Right lobe of liver (tissue), 6 donors: Measurements from ENCODE around the gene IL12A. TPM values are rescaled to one million over a fixed set of nuclear protein-coding genes. Genes with fewer than 3 reads are reported as not detected.

Source experiments
- ATAC-seq, 4 donors: fragments of 200-7000 bp; cut with Tn5 transposase; one replicate each; pipeline ENCODE4 v1.9.1; 2020; ENCODE audit warnings: mild to moderate bottlenecking in 4 of 4, moderate library complexity in 4 of 4
- DNase-seq, 3 donors: peaks; one replicate each; pipeline ENCODE4 v3.0.0-alpha.2; 2020
- H3K27ac ChIP-seq, 3 donors: fragments of 200-600 bp; one replicate each; pipeline ENCODE4 v1.8.0; 2022
- H3K27me3 ChIP-seq, 2 donors: fragments of 200-600 bp; one replicate each; pipeline ENCODE4 v1.8.0; 2022
- H3K36me3 ChIP-seq, 4 donors: fragments of 200-600 bp; sonication (generic) in 1 of 4; one replicate each; pipeline versions ENCODE4 v1.5.1 to v1.8.0; 2017 to 2022; ENCODE audit warnings: control low read depth in 1 of 4
- H3K4me1 ChIP-seq, 4 donors: fragments of 200-600 bp; sonication (generic) in 1 of 4; one replicate each; pipeline versions ENCODE4 v1.5.1 to v1.8.0; 2017 to 2022; ENCODE audit warnings: control low read depth in 1 of 4
- H3K4me3 ChIP-seq, 3 donors: fragments of 200-600 bp; one replicate each; pipeline ENCODE4 v1.8.0; 2022
- H3K9me3 ChIP-seq, 4 donors: fragments of 200-600 bp; sonication (generic) in 1 of 4; one replicate each; pipeline versions ENCODE4 v1.5.1 to v1.8.0; 2017 to 2022; ENCODE audit warnings: control low read depth in 1 of 4
- CTCF ChIP-seq, 4 donors: fragments of 200-600 bp in 3 of 4; fragments of 450-650 bp in 1 of 4; IDR thresholded peaks; one replicate each; pipeline versions ENCODE4 v1.5.1 to v1.8.0; 2016 to 2022; ENCODE audit warnings: antibody characterized with exemption in 4 of 4, mild to moderate bottlenecking in 2 of 4
- POLR2A ChIP-seq: fragments of 450-650 bp; IDR thresholded peaks from one replicate; pipeline ENCODE4 v1.6.1; 2017; ENCODE audit warnings: antibody characterized with exemption, mild to moderate bottlenecking
- WGBS: methylation state at CpG from one replicate; pipeline ENCODE4 v1.1.6; 2018; ENCODE audit warnings: low coverage, low lambda C conversion rate; ENCODE audit not compliant: insufficient coverage; ENCODE audit errors: missing lambda C conversion rate; 5-methylcytosine and 5-hydroxymethylcytosine counted together
- intact Hi-C, 2 donors: fragments of 100-400 bp; cut with DNase I; formaldehyde crosslinking; loops; one replicate each; pipeline versions ENCODE4 v1.11.2 to v1.14.1; 2022
- total RNA-seq, 6 experiments: library from RNA; depleted of rRNA in 2 of 6; stranded (reverse); fragments of >200 nt in 2 of 6; fragmentation: NEBNext Ultra II Directional in 3 of 6; extraction: Animal tissue kit (Norgen Biotek cat#: 25700) in 3 of 6; gene quantifications; one replicate each; pipeline versions ENCODE4 v1.1.0 to v1.2.4, GENCODE V29; 2016 to 2023
- donor health status: DM: no; HTN: yes; CAD: no.
- donor health status: DM: no; HTN: no; CAD: no.
- donor health status: DM: no; HTN: no; CAD: no.
- donor health status: DM: no; HTN: yes; CAD: no.
- donor health status: DM: no; HTN: yes; CAD: no.

Gene IL12A
- total RNA-seq, 6 experiments from 2014 or later = 0.55 TPM; not detected in 5

GRCh38 chr3:160027541-160028195, 39.0 kb downstream of the IL12A start:
- Histone ChIP-seq H3K27me3 (no peaks in the 10 kb centered on the region), H3K27ac (no peak overlapping the region), H3K9me3 (no peaks in the 10 kb centered on the region), H3K4me1 (no peaks in the 10 kb centered on the region), H3K4me3 (no peak overlapping the region), H3K36me3 (no peaks in the 10 kb centered on the region)
- ATAC-seq (no peak), DNase-seq (no peak)
- no peak for TF ChIP-seq POLR2A
- intact Hi-C loops = no loop called here
- WGBS = 69% methylated on average over 5 of the region's 6 CpGs

GRCh38 chr3:160035757-160036156, 47.1 kb downstream of the IL12A start:
- Histone ChIP-seq H3K36me3 (no peaks in the 10 kb centered on the region), H3K27ac (no peak overlapping the region), H3K4me1 (peaks cover 0 to 6% (median 0%) of the 10 kb centered on the region in 4 donors), H3K27me3 (peaks cover 0 to 4% of the 10 kb centered on the region in 2 donors), H3K4me3 (no peak overlapping the region), H3K9me3 (no peaks in the 10 kb centered on the region)
- TF ChIP-seq POLR2A (no peak), CTCF (IDR thresholded peaks at IDR 0.05) (no peak)
- WGBS = 80% methylated on average over 1 of the region's 1 CpG
- intact Hi-C loops = loop anchor here (10.0 kb wide), 2 partner anchors 99 to 379 kb away; no protein-coding TSS in a partner anchor
- no peak for ATAC-seq
- no peak for DNase-seq

- 35% methylated on average over 4 of the region's 36 CpGs for WGBS
- H3K27me3 ChIP-seq = peaks cover 0 to 4% of the 10 kb centered on the region in 2 donors
- H3K4me3 ChIP-seq = no peak overlapping the region
- H3K9me3 ChIP-seq = no peaks in the 10 kb centered on the region
- intact Hi-C loops = loop anchor here (10.0 kb wide), 2 partner anchors 96 to 376 kb away; no protein-coding TSS in a partner anchor
- ATAC-seq = peak in 3 of 4 donors; percentile 28 to 48 (median 40)
- peak in 1 of 3 donors; percentile 29 for DNase-seq
- no peak overlapping the region for H3K27ac ChIP-seq
- H3K4me1 ChIP-seq = peaks cover 0 to 6% (median 0%) of the 10 kb centered on the region in 4 donors
- no peaks in the 10 kb centered on the region for H3K36me3 ChIP-seq
- TF ChIP-seq POLR2A (no peak), CTCF (IDR thresholded peaks at IDR 0.05) (no peak)
Observed at GRCh38 chr3:160038862-160039562, 50.4 kb downstream of the IL12A start.

- intact Hi-C loops = no loop called here
- H3K27ac ChIP-seq = no peak overlapping the region
- no peak overlapping the region for H3K4me3 ChIP-seq
- H3K9me3 ChIP-seq = no peaks in the 10 kb centered on the region
- ATAC-seq = no peak
- H3K27me3 ChIP-seq = peaks cover 0 to 4% of the 10 kb centered on the region in 2 donors
- WGBS = 54% methylated on average over 3 of the region's 3 CpGs
- DNase-seq = no peak
- H3K36me3 ChIP-seq = no peaks in the 10 kb centered on the region
- peaks cover 0 to 6% (median 0%) of the 10 kb centered on the region in 4 donors for H3K4me1 ChIP-seq
- no peak for TF ChIP-seq CTCF (IDR thresholded peaks at IDR 0.05)
- TF ChIP-seq POLR2A = no peak
Observed at GRCh38 chr3:160040181-160040580, 51.5 kb downstream of the IL12A start.

- no peak for DNase-seq
- intact Hi-C loops = no loop called here
- H3K27me3 ChIP-seq = peaks cover 0 to 4% of the 10 kb centered on the region in 2 donors
- H3K4me1 ChIP-seq = peaks cover 0 to 6% (median 0%) of the 10 kb centered on the region in 4 donors
- TF ChIP-seq POLR2A (no peak), CTCF (IDR thresholded peaks at IDR 0.05) (no peak)
- H3K4me3 ChIP-seq = no peak overlapping the region
- no peak overlapping the region for H3K27ac ChIP-seq
- no peaks in the 10 kb centered on the region for H3K36me3 ChIP-seq
- H3K9me3 ChIP-seq = no peaks in the 10 kb centered on the region
- 56% methylated on average over 1 of the region's 1 CpG for WGBS
- no peak for ATAC-seq
Observed at GRCh38 chr3:160041465-160041864, 52.8 kb downstream of the IL12A start.
